RKO (cell line): ENCODE results near the gene DMRT1.

Experiments
- DNase-seq: peaks from one replicate; pipeline ENCODE4 v3.0.0-alpha.2; 2016; ENCODE audit warnings: low spot score

Gene DMRT1

GRCh38 chr9:1002678-1003077, 161.2 kb downstream of the DMRT1 start:
- DNase-seq: no peak

- peak; percentile 77 for DNase-seq
Observed at GRCh38 chr9:1005043-1005667, 163.7 kb downstream of the DMRT1 start.

GRCh38 chr9:1007312-1007711, 165.8 kb downstream of the DMRT1 start:
- DNase-seq: no peak

GRCh38 chr9:1008216-1008615, 166.7 kb downstream of the DMRT1 start:
- no peak for DNase-seq

- DNase-seq: peak; percentile 79
Observed at GRCh38 chr9:1009101-1009707, 167.7 kb downstream of the DMRT1 start.

- no peak for DNase-seq
Observed at GRCh38 chr9:1013021-1013420, 171.5 kb downstream of the DMRT1 start.

GRCh38 chr9:1014225-1014624, 172.7 kb downstream of the DMRT1 start:
- no peak for DNase-seq

- DNase-seq: no peak
Observed at GRCh38 chr9:1014640-1015039, 173.1 kb downstream of the DMRT1 start.

GRCh38 chr9:1018121-1018520, 176.6 kb downstream of the DMRT1 start:
- peak; percentile 33 for DNase-seq
